OCI-LY3 (cell line): Measurements from ENCODE around the gene GSS.

ENCODE experiments used
- CTCF ChIP-seq: fragments of 200-600, 300-600 bp; sonication (generic); IDR thresholded peaks from 2 replicates; pipeline ENCODE4 v1.5.1; 2014; ENCODE audit warnings: antibody characterized with exemption, low read length, low read depth
- EZH2phosphoT487 ChIP-seq: fragments of 200-600 bp; shearing (Covaris generic); IDR thresholded peaks from 2 replicates; pipeline ENCODE4 v1.6.1; 2018; ENCODE audit warnings: antibody characterized with exemption, mixed run types, low read depth

- no peak for TF ChIP-seq CTCF
- no peak for TF ChIP-seq EZH2phosphoT487
Measured at GRCh38 chr20:34947336-34947735, 8.3 kb downstream of the GSS start.
